RPMI7951 (cell line): ENCODE data around the gene RHO. TPM values are rescaled to one million over a fixed set of nuclear protein-coding genes. Genes with fewer than 3 reads are reported as not detected.

ENCODE experiments used
- DNase-seq: peaks from one replicate; pipeline ENCODE4 v3.0.0-alpha.2; 2012; ENCODE audit warnings: low read depth
- total RNA-seq: library from RNA; depleted of rRNA; stranded (reverse); fragments of >200 nt; shearing (Covaris generic); gene quantifications from 2 replicates; pipeline ENCODE4 v1.2.3, GENCODE V29; 2014; rRNA removed

RHO gene
- total RNA-seq, 1 experiment from 2014 or later, result not detected

GRCh38 chr3:129577366-129577765 is 48.9 kb downstream of the RHO start:
- DNase-seq, result no peak

- DNase-seq, result no peak
These were observed 49.7 kb downstream of the RHO start for GRCh38 chr3:129577925-129578786.

GRCh38 chr3:129579991-129580390 is 51.6 kb downstream of the RHO start:
- DNase-seq, result no peak

GRCh38 chr3:129581623-129582022 is 53.2 kb downstream of the RHO start:
- no peak for DNase-seq

GRCh38 chr3:129582799-129583198 is 54.4 kb downstream of the RHO start:
- no peak for DNase-seq

GRCh38 chr3:129583289-129583688 is 54.9 kb downstream of the RHO start:
- no peak for DNase-seq

GRCh38 chr3:129584631-129585030 is 56.2 kb downstream of the RHO start:
- DNase-seq, result no peak

Other genes with a start within 250 kb of the RHO start
- gene HMCES, start 249.8 kb upstream of the RHO start, total RNA-seq, result 38.2 and 38.3 TPM in 2 replicates
- gene EFCAB12, start 100.0 kb upstream of the RHO start, total RNA-seq, result 0.20 TPM in 1 of 2 replicates, not detected in the other
- 26.4 and 37.5 TPM in 2 replicates for gene MBD4, start 88.7 kb upstream of the RHO start, total RNA-seq
- gene IFT122, start 88.4 kb upstream of the RHO start, total RNA-seq, result 17.9 and 20.5 TPM in 2 replicates
- gene H1-8, start 14.5 kb downstream of the RHO start, total RNA-seq, result not detected in 2 replicates
- 68.0 and 68.9 TPM in 2 replicates for gene PLXND1, start 78.0 kb downstream of the RHO start, total RNA-seq